GM12891 (cell line): ENCODE data around the gene PRAMEF33.
"Not testable (repeated sequence)": the region's sequence is repeated elsewhere in the genome, so short reads cannot be mapped to it uniquely, and the experiment has no call there.

Source experiments
- POLR2A ChIP-seq: IDR thresholded peaks from 2 replicates; pipeline ENCODE4 v1.6.1; 2011; ENCODE audit warnings: low read depth, low read length, control low read depth
- POLR2AphosphoS5 ChIP-seq: IDR thresholded peaks from 2 replicates; pipeline ENCODE4 v1.6.1; 2011; ENCODE audit warnings: low read depth, low read length, control low read depth
- POU2F2 ChIP-seq: IDR thresholded peaks from 2 replicates; pipeline ENCODE4 v1.6.1; 2011; ENCODE audit warnings: low read depth, mild to moderate bottlenecking, control low read depth, low read length, moderate library complexity
- TAF1 ChIP-seq: IDR thresholded peaks from 2 replicates; pipeline ENCODE4 v1.6.1; 2011; ENCODE audit warnings: low read depth, low read length, control low read depth

DNA sequence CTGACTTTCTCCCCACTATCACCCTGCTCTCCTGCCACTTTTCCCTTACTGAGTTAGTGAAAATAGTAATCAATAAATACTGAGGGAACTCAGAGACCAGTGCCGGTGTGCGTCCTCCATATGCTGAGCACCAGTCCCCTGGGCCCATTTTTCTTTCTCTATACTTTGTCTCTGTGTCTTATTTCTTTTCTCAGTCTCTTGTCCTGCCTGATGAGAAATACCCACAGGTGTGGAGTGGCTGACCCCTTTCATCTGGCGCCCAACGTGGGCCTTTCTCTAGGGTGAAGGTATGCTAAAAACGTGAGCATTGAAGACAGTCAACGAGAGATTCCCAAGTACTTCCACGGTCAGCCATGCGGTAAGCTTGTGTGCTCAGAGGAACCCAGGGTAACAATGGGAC lies 50.1 kb downstream of the PRAMEF33 start:
- TF ChIP-seq POLR2A, POLR2AphosphoS5, POU2F2, TAF1: not testable (repeated sequence)
